Neuronal stem cell (in vitro differentiated cells): Measurements from ENCODE around the gene CD83.

Source experiments
- DNase-seq: peaks from one replicate; pipeline ENCODE4 v3.0.0-alpha.2; 2013; ENCODE audit warnings: low spot score
- H2AFZ ChIP-seq: one replicate; pipeline ENCODE4 v1.6.1; 2013; ENCODE audit warnings: mild to moderate bottlenecking, low read length, inconsistent platforms
- H2AK5ac ChIP-seq: 2 replicates; pipeline ENCODE4 v1.6.1; 2013; ENCODE audit warnings: low read depth, mild to moderate bottlenecking, inconsistent platforms, low read length, moderate library complexity, mixed read lengths
- H2BK120ac ChIP-seq: 2 replicates; pipeline ENCODE4 v1.6.1; 2013; ENCODE audit warnings: low read depth, mild to moderate bottlenecking, inconsistent platforms, low read length, moderate library complexity, mixed read lengths
- H2BK12ac ChIP-seq: one replicate; pipeline ENCODE4 v1.6.1; 2013; ENCODE audit warnings: low read length, inconsistent platforms
- H2BK15ac ChIP-seq: 2 replicates; pipeline ENCODE4 v1.6.1; 2013; ENCODE audit warnings: mild to moderate bottlenecking, low read length, inconsistent platforms, mixed read lengths
- H2BK5ac ChIP-seq: one replicate; pipeline ENCODE4 v1.6.1; 2013; ENCODE audit warnings: inconsistent platforms, mild to moderate bottlenecking, low read length, moderate library complexity
- H3K14ac ChIP-seq: one replicate; pipeline ENCODE4 v1.6.1; 2013; ENCODE audit warnings: low read length, inconsistent platforms
- H3K18ac ChIP-seq: 2 replicates; pipeline ENCODE4 v1.6.1; 2013; ENCODE audit warnings: low read length, inconsistent platforms
- H3K23ac ChIP-seq: 2 replicates; pipeline ENCODE4 v1.6.1; 2013; ENCODE audit warnings: low read depth, mild to moderate bottlenecking, mixed read lengths, low read length, inconsistent platforms; ENCODE audit not compliant: poor library complexity
- H3K27ac ChIP-seq: replicated peaks from 3 replicates; pipeline ENCODE4 v1.5.1; 2013; ENCODE audit warnings: low read length, inconsistent platforms
- H3K27me3 ChIP-seq, 3 experiments: 2 replicates each; pipeline ENCODE4 v1.6.1; 2013; ENCODE audit warnings: low read length in 3 of 3, mild to moderate bottlenecking in 2 of 3, inconsistent platforms in 1 of 3, low read depth in 1 of 3, mixed read lengths in 1 of 3, moderate library complexity in 1 of 3; ENCODE audit not compliant: control insufficient read depth in 3 of 3, insufficient read depth in 3 of 3
- H3K36me3 ChIP-seq, 2 donors: replicated peaks in 1 of 2; 2 replicates each; pipeline ENCODE4 v1.6.1; 2013; ENCODE audit warnings: low read length in 2 of 2; ENCODE audit not compliant: control insufficient read depth in 2 of 2, insufficient read depth in 2 of 2
- H3K4ac ChIP-seq: 2 replicates; pipeline ENCODE4 v1.6.1; 2013; ENCODE audit warnings: inconsistent platforms, mild to moderate bottlenecking, low read length, moderate library complexity
- H3K4me1 ChIP-seq, 2 donors: 1 replicate in 1 of 2; 2 replicates in 1 of 2; pipeline ENCODE4 v1.6.1; 2013; ENCODE audit warnings: low read length in 2 of 2, low read depth in 1 of 2; ENCODE audit not compliant: control insufficient read depth in 2 of 2, insufficient read depth in 1 of 2
- H3K4me2 ChIP-seq: one replicate; pipeline ENCODE4 v1.6.1; 2013; ENCODE audit warnings: mild to moderate bottlenecking, low read length, inconsistent platforms; ENCODE audit not compliant: insufficient read depth, poor library complexity, severe bottlenecking
- H3K4me3 ChIP-seq, 2 donors: 2 replicates each; pipeline ENCODE4 v1.5.1; 2013; ENCODE audit warnings: low read length in 2 of 2, mild to moderate bottlenecking in 2 of 2, inconsistent platforms in 1 of 2, moderate library complexity in 1 of 2
- H3K79me1 ChIP-seq: one replicate; pipeline ENCODE4 v1.6.1; 2013; ENCODE audit warnings: low read depth, mild to moderate bottlenecking, inconsistent platforms, low read length, moderate library complexity
- H3K9ac ChIP-seq: one replicate; pipeline ENCODE4 v1.6.1; 2013; ENCODE audit warnings: mild to moderate bottlenecking, low read depth, low read length, inconsistent platforms; ENCODE audit not compliant: poor library complexity
- H3K9me3 ChIP-seq, 2 donors: replicated peaks in 1 of 2; 2 replicates each; pipeline versions ENCODE3 to v1.6.1; 2013; ENCODE audit warnings: low read length in 2 of 2, mild to moderate bottlenecking in 2 of 2, inconsistent platforms in 1 of 2, low read depth in 1 of 2, mixed read lengths in 1 of 2, moderate library complexity in 1 of 2; ENCODE audit not compliant: control insufficient read depth in 2 of 2, insufficient read depth in 1 of 2
- H4K8ac ChIP-seq: one replicate; pipeline ENCODE4 v1.6.1; 2013; ENCODE audit warnings: low read depth, mild to moderate bottlenecking, inconsistent platforms, low read length, moderate library complexity
- H4K91ac ChIP-seq: one replicate; pipeline ENCODE4 v1.6.1; 2013; ENCODE audit warnings: low read length, low read depth, mild to moderate bottlenecking, inconsistent platforms; ENCODE audit not compliant: poor library complexity
- WGBS, 2 donors: extraction: QIAGEN DNeasy Blood & Tissue Kit; methylation state at CpG; one replicate each; pipeline ENCODE4 v1.1.7; 2013; ENCODE audit warnings: missing lambda C conversion rate in 2 of 2, mixed read lengths in 1 of 2; ENCODE audit not compliant: insufficient read length in 2 of 2, insufficient replicate concordance in 1 of 2; ENCODE audit errors: extremely low coverage in 2 of 2; 5-methylcytosine and 5-hydroxymethylcytosine counted together

CD83 gene

DNA sequence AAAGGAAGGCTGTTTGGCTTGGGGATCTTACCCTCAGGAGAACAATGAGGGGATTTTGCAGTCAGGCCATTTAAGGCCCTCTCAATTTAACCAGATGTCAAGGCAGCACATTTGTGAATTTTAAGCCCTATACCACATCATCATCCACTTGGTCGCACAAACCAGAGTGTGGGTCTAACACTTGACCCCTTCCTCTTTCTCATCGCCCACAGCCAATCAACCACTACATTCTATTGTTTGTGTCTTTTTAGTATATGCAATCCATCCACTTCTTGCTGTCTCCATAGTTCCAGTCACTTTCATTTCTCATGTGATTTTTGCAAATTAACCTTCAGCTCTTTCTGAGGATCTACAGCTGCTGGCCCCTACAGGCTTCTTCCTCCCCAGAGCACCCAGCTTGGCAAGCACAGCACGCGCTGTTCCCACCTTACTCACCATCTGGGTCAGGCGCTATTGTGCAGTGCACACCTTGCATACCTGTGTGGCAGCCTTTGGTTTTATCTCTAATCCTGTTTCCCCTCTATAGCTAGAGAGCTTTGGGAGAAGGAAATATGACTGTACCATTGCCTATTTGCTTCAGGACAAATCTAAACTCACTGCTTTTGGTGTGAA, 32.3 kb upstream of the CD83 start:
- no peak overlapping the region for H3K14ac ChIP-seq
- no peak overlapping the region for H4K91ac ChIP-seq
- no peak overlapping the region for H3K4me3 ChIP-seq
- no peaks in the 10 kb centered on the region for H3K27me3 ChIP-seq
- no peak overlapping the region for H3K23ac ChIP-seq
- no peak overlapping the region for H4K8ac ChIP-seq
- H2BK120ac ChIP-seq: no peak overlapping the region
- peaks cover 0 to 5% of the 10 kb centered on the region in 2 donors for H3K9me3 ChIP-seq
- no peak overlapping the region for H2AK5ac ChIP-seq
- H2BK5ac ChIP-seq: no peak overlapping the region
- H3K4me2 ChIP-seq: peak overlapping the region; percentile 22
- no peak for DNase-seq
- peak overlapping the region; percentile 19 for H3K27ac ChIP-seq
- H3K79me1 ChIP-seq: no peaks in the 10 kb centered on the region
- H3K36me3 ChIP-seq: no peaks in the 10 kb centered on the region
- peaks cover 10 to 19% of the 10 kb centered on the region in 2 donors for H3K4me1 ChIP-seq
- H3K4ac ChIP-seq: no peak overlapping the region
- no peak overlapping the region for H2BK15ac ChIP-seq
- no peak overlapping the region for H3K9ac ChIP-seq
- no peak overlapping the region for H2BK12ac ChIP-seq
- no CpG with 5 or more reads among the region's 5 CpGs for WGBS, 2 donors
- no peak overlapping the region for H3K18ac ChIP-seq
- no peak overlapping the region for H2AFZ ChIP-seq

DNA sequence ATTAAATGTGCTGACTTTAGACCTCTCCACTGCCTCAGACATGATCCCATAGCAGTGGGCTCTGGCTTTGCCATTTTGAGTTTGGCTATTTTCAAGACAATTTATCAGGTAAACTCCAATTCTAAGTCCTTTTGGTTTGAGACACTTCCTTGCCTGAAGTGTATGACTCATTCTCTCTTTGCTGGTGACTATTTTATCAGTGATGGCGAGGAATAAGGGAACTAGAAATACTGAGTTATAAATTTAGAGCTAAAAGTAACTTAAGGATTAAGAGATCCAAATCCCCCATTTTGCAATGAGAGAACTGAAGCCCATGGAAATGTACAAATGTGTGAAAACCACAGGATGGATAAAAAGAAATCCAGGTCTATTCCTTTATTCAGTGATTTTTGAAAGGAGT, 30.9 kb upstream of the CD83 start:
- no peak overlapping the region for H2AK5ac ChIP-seq
- no peak overlapping the region for H4K8ac ChIP-seq
- H3K27ac ChIP-seq: no peak overlapping the region
- H3K9ac ChIP-seq: no peak overlapping the region
- no peak overlapping the region for H3K4me3 ChIP-seq
- no peak overlapping the region for H2AFZ ChIP-seq
- no peak overlapping the region for H2BK12ac ChIP-seq
- H3K4ac ChIP-seq: no peak overlapping the region
- H2BK15ac ChIP-seq: no peak overlapping the region
- peaks cover 0 to 9% of the 10 kb centered on the region in 2 donors for H3K9me3 ChIP-seq
- no peak overlapping the region for H3K23ac ChIP-seq
- no peak overlapping the region for H4K91ac ChIP-seq
- no peak overlapping the region for H2BK5ac ChIP-seq
- no peak overlapping the region for H3K14ac ChIP-seq
- H3K36me3 ChIP-seq: no peaks in the 10 kb centered on the region
- H3K18ac ChIP-seq: no peak overlapping the region
- H3K4me2 ChIP-seq: no peak overlapping the region
- H3K4me1 ChIP-seq: peaks cover 10 to 19% of the 10 kb centered on the region in 2 donors
- no peaks in the 10 kb centered on the region for H3K27me3 ChIP-seq
- no peak overlapping the region for H2BK120ac ChIP-seq
- no peaks in the 10 kb centered on the region for H3K79me1 ChIP-seq
- DNase-seq: no peak
- no CpG with 5 or more reads among the region's 1 CpG for WGBS, 2 donors

DNA sequence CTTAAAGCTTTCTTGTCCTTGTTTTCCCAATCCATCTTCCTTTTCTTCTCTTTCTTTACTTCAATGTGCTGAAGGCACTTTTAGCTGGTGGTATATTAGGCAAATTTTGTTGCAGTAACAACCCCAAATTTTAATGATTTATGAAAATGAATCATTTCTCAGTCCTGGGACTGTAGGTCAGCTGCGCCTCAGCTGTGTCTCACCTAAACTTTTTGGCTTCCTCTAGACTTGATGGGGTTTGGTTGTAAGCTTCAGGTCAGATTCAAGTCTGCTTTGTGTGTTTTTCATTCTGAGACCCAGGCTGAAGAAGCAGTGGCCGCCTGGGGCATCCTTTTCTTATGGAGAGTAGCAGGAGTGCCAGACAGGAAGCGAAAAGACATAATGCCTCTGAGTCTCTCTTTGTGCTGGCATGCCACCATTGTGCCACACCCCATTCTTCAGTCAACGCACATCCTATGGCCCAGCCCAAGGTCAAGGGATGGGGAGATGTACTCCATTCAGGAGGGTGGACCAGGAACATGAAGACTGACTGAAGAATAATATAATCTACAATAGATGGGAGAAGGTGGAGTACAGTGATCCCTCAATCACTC, 28.9 kb upstream of the CD83 start:
- no peak overlapping the region for H2AFZ ChIP-seq
- no peak overlapping the region for H2BK12ac ChIP-seq
- H3K18ac ChIP-seq: no peak overlapping the region
- H3K4me1 ChIP-seq: peaks cover 10 to 19% of the 10 kb centered on the region in 2 donors
- no peak overlapping the region for H2BK120ac ChIP-seq
- no peak overlapping the region for H3K27ac ChIP-seq
- H4K91ac ChIP-seq: no peak overlapping the region
- no peaks in the 10 kb centered on the region for H3K27me3 ChIP-seq
- H3K4me3 ChIP-seq: peak overlapping the region in 1 of 2 donors; percentile 35
- no peak overlapping the region for H2BK15ac ChIP-seq
- no peak overlapping the region for H2AK5ac ChIP-seq
- no peak overlapping the region for H3K4me2 ChIP-seq
- no peak overlapping the region for H3K4ac ChIP-seq
- H3K79me1 ChIP-seq: no peaks in the 10 kb centered on the region
- H3K36me3 ChIP-seq: no peaks in the 10 kb centered on the region
- H4K8ac ChIP-seq: no peak overlapping the region
- H3K9me3 ChIP-seq: peaks cover 0 to 9% of the 10 kb centered on the region in 2 donors
- no peak overlapping the region for H3K23ac ChIP-seq
- H3K9ac ChIP-seq: no peak overlapping the region
- no peak overlapping the region for H3K14ac ChIP-seq
- no peak for DNase-seq
- H2BK5ac ChIP-seq: no peak overlapping the region
- no CpG with 5 or more reads among the region's 4 CpGs for WGBS, 2 donors

DNA sequence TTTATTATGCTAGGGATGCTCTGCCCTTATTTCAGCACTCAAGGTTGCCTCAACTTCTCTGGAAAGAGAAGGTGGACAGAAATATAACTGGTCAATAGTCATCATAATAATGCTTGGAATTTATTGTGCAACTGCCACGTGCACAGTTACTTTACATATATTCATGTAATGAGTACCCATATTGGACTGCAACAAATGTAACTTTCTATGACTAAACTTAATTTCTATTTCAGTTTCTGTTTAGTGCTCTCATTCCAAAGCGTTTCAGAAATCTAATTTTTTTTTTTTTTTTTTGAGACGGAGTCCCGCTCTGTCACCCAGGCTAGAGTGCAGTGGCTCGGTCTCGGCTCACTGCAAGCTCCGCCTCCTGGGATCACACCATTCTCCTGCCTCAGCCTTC, 28.3 kb upstream of the CD83 start:
- Histone ChIP-seq H2BK5ac (no peak overlapping the region), H3K27me3 (no peaks in the 10 kb centered on the region), H3K4me2 (no peak overlapping the region), H2AFZ (no peak overlapping the region), H2AK5ac (no peak overlapping the region), H4K91ac (no peak overlapping the region), H2BK12ac (no peak overlapping the region), H4K8ac (no peak overlapping the region), H2BK15ac (no peak overlapping the region), H3K9me3 (peaks cover 0 to 9% of the 10 kb centered on the region in 2 donors), H3K36me3 (no peaks in the 10 kb centered on the region), H3K14ac (no peak overlapping the region), H3K23ac (no peak overlapping the region), H3K18ac (no peak overlapping the region), H3K4me1 (peaks cover 10 to 19% of the 10 kb centered on the region in 2 donors), H3K27ac (no peak overlapping the region), H2BK120ac (no peak overlapping the region), H3K9ac (no peak overlapping the region), H3K4me3 (no peak overlapping the region), H3K4ac (no peak overlapping the region), H3K79me1 (no peaks in the 10 kb centered on the region)
- no CpG with 5 or more reads among the region's 7 CpGs for WGBS, 2 donors
- DNase-seq: no peak
